DOHH2 (cell line): ENCODE results near the gene LDLRAD4.

Source experiments
- EZH2phosphoT487 ChIP-seq: fragments of 200-600 bp; sonication (generic); IDR thresholded peaks from 2 replicates; pipeline ENCODE4 v1.6.1; 2017; ENCODE audit warnings: borderline replicate concordance, mild to moderate bottlenecking, antibody characterized with exemption, low read length, moderate library complexity, mixed read lengths
- TF ChIP-seq, protein P1 (sequence below): fragments of 200-600 bp; sonication (generic); IDR thresholded peaks from one replicate; pipeline ENCODE4 v1.5.1; 2014; ENCODE audit warnings: antibody characterized with exemption, mild to moderate bottlenecking, low read depth, low read length; ENCODE audit not compliant: poor library complexity, severe bottlenecking

DNA sequence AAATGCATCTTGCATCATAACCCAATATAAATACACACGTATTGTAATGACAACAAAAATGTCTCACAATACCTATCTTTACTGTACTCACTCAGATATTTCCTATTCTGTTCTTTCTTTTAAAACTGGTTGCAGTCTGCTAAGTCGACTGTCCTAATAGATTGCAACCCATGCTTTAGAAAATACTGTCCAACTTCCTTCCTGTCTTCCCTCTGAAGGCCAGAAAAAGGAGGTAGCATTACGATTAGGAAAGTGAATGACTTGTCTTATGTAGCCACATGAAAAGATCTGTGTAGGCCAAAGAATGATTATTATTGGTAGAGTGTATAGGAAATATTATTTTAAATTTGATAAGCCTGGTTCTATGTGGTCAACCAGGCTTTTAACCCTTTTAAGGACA, 373.7 kb downstream of the LDLRAD4 start:
- TF ChIP-seq, protein P1, sequence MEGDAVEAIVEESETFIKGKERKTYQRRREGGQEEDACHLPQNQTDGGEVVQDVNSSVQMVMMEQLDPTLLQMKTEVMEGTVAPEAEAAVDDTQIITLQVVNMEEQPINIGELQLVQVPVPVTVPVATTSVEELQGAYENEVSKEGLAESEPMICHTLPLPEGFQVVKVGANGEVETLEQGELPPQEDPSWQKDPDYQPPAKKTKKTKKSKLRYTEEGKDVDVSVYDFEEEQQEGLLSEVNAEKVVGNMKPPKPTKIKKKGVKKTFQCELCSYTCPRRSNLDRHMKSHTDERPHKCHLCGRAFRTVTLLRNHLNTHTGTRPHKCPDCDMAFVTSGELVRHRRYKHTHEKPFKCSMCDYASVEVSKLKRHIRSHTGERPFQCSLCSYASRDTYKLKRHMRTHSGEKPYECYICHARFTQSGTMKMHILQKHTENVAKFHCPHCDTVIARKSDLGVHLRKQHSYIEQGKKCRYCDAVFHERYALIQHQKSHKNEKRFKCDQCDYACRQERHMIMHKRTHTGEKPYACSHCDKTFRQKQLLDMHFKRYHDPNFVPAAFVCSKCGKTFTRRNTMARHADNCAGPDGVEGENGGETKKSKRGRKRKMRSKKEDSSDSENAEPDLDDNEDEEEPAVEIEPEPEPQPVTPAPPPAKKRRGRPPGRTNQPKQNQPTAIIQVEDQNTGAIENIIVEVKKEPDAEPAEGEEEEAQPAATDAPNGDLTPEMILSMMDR, result no peak
- no peak for TF ChIP-seq EZH2phosphoT487
